K562 (cell line): ENCODE results near the gene TESK2. TPM values are rescaled to one million over a fixed set of nuclear protein-coding genes. Genes with fewer than 3 reads are reported as not detected.

Experiments
- BDP1 ChIP-seq: IDR thresholded peaks from 3 replicates; pipeline ENCODE4 v1.6.1; 2011; ENCODE audit not compliant: insufficient read length, insufficient read depth
- DMBX1 ChIP-seq: fragments of 250-450 bp; sonication (Bioruptor Pico); IDR thresholded peaks from 2 replicates; pipeline ENCODE4 v1.8.0; 2022; ENCODE audit warnings: inconsistent platforms, mild to moderate bottlenecking, moderate library complexity, borderline replicate concordance
- ETS2 ChIP-seq: IDR thresholded peaks from 2 replicates; pipeline ENCODE4 v1.6.1; 2016; ENCODE audit warnings: borderline replicate concordance, missing genetic modification characterization, mild to moderate bottlenecking, moderate library complexity, missing compliant biosample characterization; ENCODE audit not compliant: poor library complexity, severe bottlenecking
- RBM22 ChIP-seq: fragments of 200-400 bp; formaldehyde crosslinking; IDR thresholded peaks from 2 replicates; pipeline ENCODE4 v1.6.1; 2018; ENCODE audit warnings: low read length, low read depth; ENCODE audit not compliant: poor library complexity, severe bottlenecking
- polyA plus RNA-seq, 8 experiments: library from polyadenylated mRNA; depleted of rRNA in 4 of 8; stranded (reverse) in 5 of 8; unstranded in 3 of 8; fragments of >200 nt; fragmentation: Nextera tagmentation in 2 of 8; fragmentation: Illumina TruSeq in 1 of 8; extraction: Ambion mirVana in 2 of 8; extraction: Trizol in 1 of 8; gene quantifications; 2 replicates each; pipeline versions ENCODE4 v1.2.1 to v1.2.3, GENCODE V29; 2011 to 2014; ENCODE audit warnings: inconsistent platforms in 1 of 8, missing spikeins in 1 of 8
- total RNA-seq, 7 experiments: library from RNA; depleted of rRNA in 6 of 7; stranded (reverse); fragments of >200 nt in 6 of 7; fragmentation: Illumina TruSeq in 2 of 7; extraction: Trizol in 2 of 7; gene quantifications; 2 replicates each; pipeline versions ENCODE4 v1.2.1 to v1.2.3, GENCODE V29; 2011 to 2021; ENCODE audit warnings: low replicate concordance in 1 of 7
- TF ChIP-seq, protein P1 (sequence below), 2 experiments: fragments of 250-450 bp in 1 of 2; fragments of 450-650 bp in 1 of 2; sonication (Bioruptor Pico) in 1 of 2; IDR thresholded peaks; 2 replicates each; pipeline versions ENCODE4 v1.6.1 to v1.8.0; 2016 to 2021; ENCODE audit warnings: mild to moderate bottlenecking in 2 of 2, moderate library complexity in 2 of 2, missing compliant biosample characterization in 1 of 2, missing genetic modification characterization in 1 of 2
- TF ChIP-seq, protein P2 (sequence below): sonication (generic); formaldehyde crosslinking; IDR thresholded peaks from 2 replicates; pipeline ENCODE4 v1.5.0; 2020; ENCODE audit warnings: missing genetic modification reagents
- TF ChIP-seq, protein P3 (sequence below): IDR thresholded peaks from 2 replicates; pipeline ENCODE4 v1.6.1; 2012; ENCODE audit warnings: low read depth, low read length, improper control_type of control experiment, borderline replicate concordance
- TF ChIP-seq, protein P4 (sequence below): fragments of 450-650 bp; IDR thresholded peaks from 2 replicates; pipeline ENCODE4 v1.7.1; 2018; ENCODE audit warnings: mild to moderate bottlenecking, low read depth; ENCODE audit not compliant: partially characterized antibody
- TF ChIP-seq, protein P5 (sequence below): fragments of 450-650 bp; IDR thresholded peaks from 2 replicates; pipeline ENCODE4 v1.6.1; 2016; ENCODE audit warnings: low read depth

Gene TESK2
- total and polyA plus RNA-seq, 9 of the 15 experiments (the other 6 are each of a cell fraction or from before 2014, with no cell fraction given): 1.6 to 5.3 (median 3.7) TPM

DNA sequence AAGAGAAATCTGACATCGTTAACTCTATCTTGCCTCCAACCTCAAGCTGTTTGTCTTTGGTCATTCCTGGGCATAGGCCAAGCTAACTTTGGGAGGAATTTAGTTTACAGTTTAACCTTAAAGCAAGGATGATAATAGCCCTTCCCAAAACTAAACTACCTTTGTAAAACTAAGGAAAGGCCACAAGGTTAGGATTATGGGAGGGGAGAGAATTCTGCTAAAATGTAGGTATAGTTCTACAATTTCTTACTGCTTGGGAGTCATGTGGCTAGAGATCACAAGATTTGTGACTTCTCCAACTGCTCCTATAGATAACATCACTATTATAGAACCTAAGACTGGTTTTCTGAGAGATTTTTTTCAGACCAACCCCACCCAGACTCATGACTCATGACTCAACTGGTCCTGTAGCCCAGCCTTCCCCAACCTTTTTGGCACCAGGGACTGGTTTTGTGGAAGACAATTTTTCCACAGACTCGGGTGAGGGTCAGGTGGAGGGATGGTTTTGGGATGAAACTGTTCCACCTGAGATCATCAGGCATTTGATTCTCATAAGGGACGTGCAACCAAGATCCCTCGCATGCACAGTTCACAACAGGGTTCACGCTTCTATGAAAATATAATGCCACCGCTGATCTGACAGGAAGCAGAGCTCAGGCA is 80.0 kb downstream of the TESK2 start (continued):
- TF ChIP-seq, protein P1, sequence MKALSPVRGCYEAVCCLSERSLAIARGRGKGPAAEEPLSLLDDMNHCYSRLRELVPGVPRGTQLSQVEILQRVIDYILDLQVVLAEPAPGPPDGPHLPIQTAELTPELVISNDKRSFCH (CRISPR knock-in tag; IDR thresholded peaks at IDR 0.05): no peak
- TF ChIP-seq, protein P1 (tag; IDR thresholded peaks at IDR 0.05): no peak
- TF ChIP-seq, protein P2, sequence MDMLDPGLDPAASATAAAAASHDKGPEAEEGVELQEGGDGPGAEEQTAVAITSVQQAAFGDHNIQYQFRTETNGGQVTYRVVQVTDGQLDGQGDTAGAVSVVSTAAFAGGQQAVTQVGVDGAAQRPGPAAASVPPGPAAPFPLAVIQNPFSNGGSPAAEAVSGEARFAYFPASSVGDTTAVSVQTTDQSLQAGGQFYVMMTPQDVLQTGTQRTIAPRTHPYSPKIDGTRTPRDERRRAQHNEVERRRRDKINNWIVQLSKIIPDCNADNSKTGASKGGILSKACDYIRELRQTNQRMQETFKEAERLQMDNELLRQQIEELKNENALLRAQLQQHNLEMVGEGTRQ (CRISPR knock-in tag): no peak
- TF ChIP-seq, protein P3, sequence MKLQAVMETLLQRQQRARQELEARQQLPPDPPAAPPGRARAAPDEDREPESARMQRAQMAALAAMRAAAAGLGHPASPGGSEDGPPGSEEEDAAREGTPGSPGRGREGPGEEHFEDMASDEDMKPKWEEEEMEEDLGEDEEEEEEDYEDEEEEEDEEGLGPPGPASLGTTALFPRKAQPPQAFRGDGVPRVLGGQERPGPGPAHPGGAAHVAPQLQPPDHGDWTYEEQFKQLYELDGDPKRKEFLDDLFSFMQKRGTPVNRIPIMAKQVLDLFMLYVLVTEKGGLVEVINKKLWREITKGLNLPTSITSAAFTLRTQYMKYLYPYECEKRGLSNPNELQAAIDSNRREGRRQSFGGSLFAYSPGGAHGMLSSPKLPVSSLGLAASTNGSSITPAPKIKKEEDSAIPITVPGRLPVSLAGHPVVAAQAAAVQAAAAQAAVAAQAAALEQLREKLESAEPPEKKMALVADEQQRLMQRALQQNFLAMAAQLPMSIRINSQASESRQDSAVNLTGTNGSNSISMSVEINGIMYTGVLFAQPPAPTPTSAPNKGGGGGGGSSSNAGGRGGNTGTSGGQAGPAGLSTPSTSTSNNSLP: no peak
- TF ChIP-seq, protein P4, sequence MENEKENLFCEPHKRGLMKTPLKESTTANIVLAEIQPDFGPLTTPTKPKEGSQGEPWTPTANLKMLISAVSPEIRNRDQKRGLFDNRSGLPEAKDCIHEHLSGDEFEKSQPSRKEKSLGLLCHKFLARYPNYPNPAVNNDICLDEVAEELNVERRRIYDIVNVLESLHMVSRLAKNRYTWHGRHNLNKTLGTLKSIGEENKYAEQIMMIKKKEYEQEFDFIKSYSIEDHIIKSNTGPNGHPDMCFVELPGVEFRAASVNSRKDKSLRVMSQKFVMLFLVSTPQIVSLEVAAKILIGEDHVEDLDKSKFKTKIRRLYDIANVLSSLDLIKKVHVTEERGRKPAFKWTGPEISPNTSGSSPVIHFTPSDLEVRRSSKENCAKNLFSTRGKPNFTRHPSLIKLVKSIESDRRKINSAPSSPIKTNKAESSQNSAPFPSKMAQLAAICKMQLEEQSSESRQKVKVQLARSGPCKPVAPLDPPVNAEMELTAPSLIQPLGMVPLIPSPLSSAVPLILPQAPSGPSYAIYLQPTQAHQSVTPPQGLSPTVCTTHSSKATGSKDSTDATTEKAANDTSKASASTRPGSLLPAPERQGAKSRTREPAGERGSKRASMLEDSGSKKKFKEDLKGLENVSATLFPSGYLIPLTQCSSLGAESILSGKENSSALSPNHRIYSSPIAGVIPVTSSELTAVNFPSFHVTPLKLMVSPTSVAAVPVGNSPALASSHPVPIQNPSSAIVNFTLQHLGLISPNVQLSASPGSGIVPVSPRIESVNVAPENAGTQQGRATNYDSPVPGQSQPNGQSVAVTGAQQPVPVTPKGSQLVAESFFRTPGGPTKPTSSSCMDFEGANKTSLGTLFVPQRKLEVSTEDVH: no peak
- TF ChIP-seq, protein P5, sequence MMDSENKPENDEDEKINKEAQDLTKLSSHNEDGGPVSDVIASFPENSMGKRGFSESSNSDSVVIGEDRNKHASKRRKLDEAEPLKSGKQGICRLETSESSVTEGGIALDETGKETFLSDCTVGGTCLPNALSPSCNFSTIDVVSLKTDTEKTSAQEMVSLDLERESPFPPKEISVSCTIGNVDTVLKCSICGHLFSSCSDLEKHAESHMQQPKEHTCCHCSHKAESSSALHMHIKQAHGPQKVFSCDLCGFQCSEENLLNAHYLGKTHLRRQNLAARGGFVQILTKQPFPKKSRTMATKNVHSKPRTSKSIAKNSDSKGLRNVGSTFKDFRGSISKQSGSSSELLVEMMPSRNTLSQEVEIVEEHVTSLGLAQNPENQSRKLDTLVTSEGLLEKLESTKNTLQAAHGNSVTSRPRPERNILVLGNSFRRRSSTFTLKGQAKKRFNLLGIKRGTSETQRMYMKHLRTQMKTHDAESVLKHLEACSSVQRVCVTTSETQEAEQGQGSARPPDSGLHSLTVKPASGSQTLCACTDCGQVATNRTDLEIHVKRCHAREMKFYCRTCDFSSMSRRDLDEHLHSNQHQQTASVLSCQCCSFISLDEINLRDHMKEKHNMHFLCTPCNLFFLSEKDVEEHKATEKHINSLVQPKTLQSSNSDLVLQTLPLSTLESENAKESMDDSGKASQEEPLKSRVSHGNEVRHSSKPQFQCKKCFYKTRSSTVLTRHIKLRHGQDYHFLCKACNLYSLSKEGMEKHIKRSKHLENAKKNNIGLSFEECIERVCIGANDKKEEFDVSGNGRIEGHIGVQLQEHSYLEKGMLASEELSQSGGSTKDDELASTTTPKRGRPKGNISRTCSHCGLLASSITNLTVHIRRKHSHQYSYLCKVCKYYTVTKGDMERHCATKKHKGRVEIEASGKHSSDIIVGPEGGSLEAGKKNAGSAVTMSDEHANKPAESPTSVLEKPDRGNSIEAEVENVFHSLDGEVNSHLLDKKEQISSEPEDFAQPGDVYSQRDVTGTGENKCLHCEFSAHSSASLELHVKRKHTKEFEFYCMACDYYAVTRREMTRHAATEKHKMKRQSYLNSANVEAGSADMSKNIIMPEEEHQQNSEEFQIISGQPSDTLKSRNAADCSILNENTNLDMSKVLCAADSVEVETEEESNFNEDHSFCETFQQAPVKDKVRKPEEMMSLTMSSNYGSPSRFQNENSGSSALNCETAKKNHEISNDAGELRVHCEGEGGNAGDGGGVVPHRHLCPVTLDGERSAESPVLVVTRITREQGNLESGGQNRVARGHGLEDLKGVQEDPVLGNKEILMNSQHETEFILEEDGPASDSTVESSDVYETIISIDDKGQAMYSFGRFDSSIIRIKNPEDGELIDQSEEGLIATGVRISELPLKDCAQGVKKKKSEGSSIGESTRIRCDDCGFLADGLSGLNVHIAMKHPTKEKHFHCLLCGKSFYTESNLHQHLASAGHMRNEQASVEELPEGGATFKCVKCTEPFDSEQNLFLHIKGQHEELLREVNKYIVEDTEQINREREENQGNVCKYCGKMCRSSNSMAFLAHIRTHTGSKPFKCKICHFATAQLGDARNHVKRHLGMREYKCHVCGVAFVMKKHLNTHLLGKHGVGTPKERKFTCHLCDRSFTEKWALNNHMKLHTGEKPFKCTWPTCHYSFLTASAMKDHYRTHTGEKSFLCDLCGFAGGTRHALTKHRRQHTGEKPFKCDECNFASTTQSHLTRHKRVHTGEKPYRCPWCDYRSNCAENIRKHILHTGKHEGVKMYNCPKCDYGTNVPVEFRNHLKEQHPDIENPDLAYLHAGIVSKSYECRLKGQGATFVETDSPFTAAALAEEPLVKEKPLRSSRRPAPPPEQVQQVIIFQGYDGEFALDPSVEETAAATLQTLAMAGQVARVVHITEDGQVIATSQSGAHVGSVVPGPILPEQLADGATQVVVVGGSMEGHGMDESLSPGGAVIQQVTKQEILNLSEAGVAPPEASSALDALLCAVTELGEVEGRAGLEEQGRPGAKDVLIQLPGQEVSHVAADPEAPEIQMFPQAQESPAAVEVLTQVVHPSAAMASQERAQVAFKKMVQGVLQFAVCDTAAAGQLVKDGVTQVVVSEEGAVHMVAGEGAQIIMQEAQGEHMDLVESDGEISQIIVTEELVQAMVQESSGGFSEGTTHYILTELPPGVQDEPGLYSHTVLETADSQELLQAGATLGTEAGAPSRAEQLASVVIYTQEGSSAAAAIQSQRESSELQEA: no peak
- TF ChIP-seq DMBX1 (no peak), ETS2 (no peak), RBM22 (no peak), BDP1 (no peak)
